Measurements from ENCODE around the gene ADAMTS18.

ADAMTS18 gene

GRCh38 chr16:77394699-77395098 lies 40.1 kb downstream of the ADAMTS18 start:
- no peak for TF ChIP-seq CTCF (IDR thresholded peaks at IDR 0.05; ENCODE audit: insufficient read depth, low read length)
- no peak for TF ChIP-seq SPI1 (IDR thresholded peaks at IDR 0.05; ENCODE audit: borderline replicate concordance, low read depth)
- no peak for TF ChIP-seq REST (IDR thresholded peaks at IDR 0.05; ENCODE audit: insufficient replicate concordance, low read depth)
- no peak for TF ChIP-seq POLR2AphosphoS5 (IDR thresholded peaks at IDR 0.05; ENCODE audit: low read depth)
- no peak for TF ChIP-seq GABPA (IDR thresholded peaks at IDR 0.05; ENCODE audit: low read depth)
- Histone ChIP-seq H3K27ac (replicated peaks) (no peak overlapping the region), H3K4me3 (replicated peaks; ENCODE audit: insufficient read depth, low read length) (no peak overlapping the region), H3K27me3 (ENCODE audit: insufficient read depth, poor library complexity, severe bottlenecking) (no peaks in the 10 kb centered on the region)
- DNase-seq (ENCODE audit: low read depth in 1 of 2, low spot score in 1 of 2) = no peak

GRCh38 chr16:77393955-77394354 lies 40.9 kb downstream of the ADAMTS18 start:
- no peak for DNase-seq (ENCODE audit: low read depth in 1 of 2, low spot score in 1 of 2)

GRCh38 chr16:77387815-77388209 lies 47.0 kb downstream of the ADAMTS18 start:
- DNase-seq (ENCODE audit: low read depth in 1 of 2, low spot score in 1 of 2) = no peak
- no peaks in the 10 kb centered on the region for H3K27me3 ChIP-seq (ENCODE audit: insufficient read depth, poor library complexity, severe bottlenecking)
- H3K4me3 ChIP-seq (replicated peaks; ENCODE audit: insufficient read depth, low read length) = no peak overlapping the region
- TF ChIP-seq CTCF (IDR thresholded peaks at IDR 0.05; ENCODE audit: insufficient read depth, low read length) (no peak), REST (IDR thresholded peaks at IDR 0.05; ENCODE audit: insufficient replicate concordance, low read depth) (no peak), GABPA (IDR thresholded peaks at IDR 0.05; ENCODE audit: low read depth) (no peak)
- H3K27ac ChIP-seq (replicated peaks) = no peak overlapping the region

More at GRCh38 chr16:77393955-77394354, 40.9 kb downstream of the ADAMTS18 start:
- Histone ChIP-seq H3K4me3 (replicated peaks; ENCODE audit: insufficient read depth, low read length) (no peak overlapping the region), H3K27ac (replicated peaks) (no peak overlapping the region), H3K27me3 (ENCODE audit: insufficient read depth, poor library complexity, severe bottlenecking) (no peaks in the 10 kb centered on the region)
- TF ChIP-seq POLR2AphosphoS5 (IDR thresholded peaks at IDR 0.05; ENCODE audit: low read depth) = no peak
- no peak for TF ChIP-seq REST (IDR thresholded peaks at IDR 0.05; ENCODE audit: insufficient replicate concordance, low read depth)
- no peak for TF ChIP-seq CTCF (IDR thresholded peaks at IDR 0.05; ENCODE audit: insufficient read depth, low read length)
- no peak for TF ChIP-seq SPI1 (IDR thresholded peaks at IDR 0.05; ENCODE audit: borderline replicate concordance, low read depth)
- TF ChIP-seq GABPA (IDR thresholded peaks at IDR 0.05; ENCODE audit: low read depth) = no peak
